Neural crest cell (in vitro differentiated cells): ENCODE results near the gene AKAP11. TPM values are rescaled to one million over a fixed set of nuclear protein-coding genes. Genes with fewer than 3 reads are reported as not detected.

ENCODE experiments used
- DNase-seq: peaks from one replicate; pipeline ENCODE4 v3.0.0; 2021; ENCODE audit warnings: low read depth, mixed read lengths, low spot score
- H3K27ac Mint-ChIP-seq: one replicate; pipeline ENCODE4 v1.8.0; 2021; ENCODE audit warnings: mild to moderate bottlenecking, mixed read lengths; ENCODE audit not compliant: unreplicated experiment
- H3K27me3 Mint-ChIP-seq: 2 replicates; pipeline ENCODE4 v1.8.0; 2021; ENCODE audit warnings: low read depth, mild to moderate bottlenecking, mixed read lengths
- H3K36me3 Mint-ChIP-seq: 2 replicates; pipeline ENCODE4 v1.8.0; 2021; ENCODE audit warnings: low read depth, mild to moderate bottlenecking, mixed read lengths
- H3K4me1 Mint-ChIP-seq: 2 replicates; pipeline ENCODE4 v1.8.0; 2021; ENCODE audit warnings: mixed read lengths
- H3K4me3 Mint-ChIP-seq: one replicate; pipeline ENCODE4 v1.8.0; 2021; ENCODE audit warnings: mild to moderate bottlenecking, mixed read lengths
- H3K9me3 Mint-ChIP-seq: 2 replicates; pipeline ENCODE4 v1.8.0; 2021; ENCODE audit warnings: mixed read lengths
- total RNA-seq: library from RNA; stranded (reverse); gene quantifications from 2 replicates; pipeline ENCODE4 v1.2.1, GENCODE V29; 2021
- TF ChIP-seq, protein P1 (sequence below): fragments of 200-600 bp; sonication (generic); conservative IDR thresholded peaks from 2 replicates; pipeline ENCODE4 v1.5.0; 2021; ENCODE audit warnings: antibody characterized with exemption, mild to moderate bottlenecking

AKAP11 gene
- total RNA-seq, 1 donor from 2014 or later, result 27.4 TPM

DNA sequence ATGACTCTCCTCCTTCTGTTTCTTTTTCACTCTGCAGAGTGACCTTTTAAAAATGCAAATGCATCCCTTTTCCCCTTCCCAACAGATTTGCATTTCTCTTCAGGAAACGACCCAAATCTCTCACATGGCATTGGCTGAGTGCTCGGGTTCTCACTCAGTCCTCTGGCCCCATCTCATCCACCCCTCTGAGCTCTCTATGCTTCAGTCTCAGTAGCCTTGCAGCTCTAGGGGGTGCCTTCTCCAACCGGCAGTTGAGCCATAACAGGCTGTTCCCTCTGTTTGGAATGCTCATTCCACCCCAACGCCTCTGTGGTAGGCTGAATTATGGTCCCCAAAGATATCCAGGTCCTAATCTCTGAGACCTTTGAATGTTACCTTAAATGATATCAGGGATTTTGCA lies 78.2 kb downstream of the AKAP11 start:
- no peak overlapping the region for H3K27ac Mint-ChIP-seq
- H3K27me3 Mint-ChIP-seq, result no peaks in the 10 kb centered on the region
- H3K36me3 Mint-ChIP-seq, result no peaks in the 10 kb centered on the region
- H3K4me3 Mint-ChIP-seq, result no peak overlapping the region
- H3K4me1 Mint-ChIP-seq, result no peaks in the 10 kb centered on the region
- H3K9me3 Mint-ChIP-seq, result peaks cover 2% of the 10 kb centered on the region
- TF ChIP-seq, protein P1, sequence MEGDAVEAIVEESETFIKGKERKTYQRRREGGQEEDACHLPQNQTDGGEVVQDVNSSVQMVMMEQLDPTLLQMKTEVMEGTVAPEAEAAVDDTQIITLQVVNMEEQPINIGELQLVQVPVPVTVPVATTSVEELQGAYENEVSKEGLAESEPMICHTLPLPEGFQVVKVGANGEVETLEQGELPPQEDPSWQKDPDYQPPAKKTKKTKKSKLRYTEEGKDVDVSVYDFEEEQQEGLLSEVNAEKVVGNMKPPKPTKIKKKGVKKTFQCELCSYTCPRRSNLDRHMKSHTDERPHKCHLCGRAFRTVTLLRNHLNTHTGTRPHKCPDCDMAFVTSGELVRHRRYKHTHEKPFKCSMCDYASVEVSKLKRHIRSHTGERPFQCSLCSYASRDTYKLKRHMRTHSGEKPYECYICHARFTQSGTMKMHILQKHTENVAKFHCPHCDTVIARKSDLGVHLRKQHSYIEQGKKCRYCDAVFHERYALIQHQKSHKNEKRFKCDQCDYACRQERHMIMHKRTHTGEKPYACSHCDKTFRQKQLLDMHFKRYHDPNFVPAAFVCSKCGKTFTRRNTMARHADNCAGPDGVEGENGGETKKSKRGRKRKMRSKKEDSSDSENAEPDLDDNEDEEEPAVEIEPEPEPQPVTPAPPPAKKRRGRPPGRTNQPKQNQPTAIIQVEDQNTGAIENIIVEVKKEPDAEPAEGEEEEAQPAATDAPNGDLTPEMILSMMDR, result no peak
- no peak for DNase-seq

DNA sequence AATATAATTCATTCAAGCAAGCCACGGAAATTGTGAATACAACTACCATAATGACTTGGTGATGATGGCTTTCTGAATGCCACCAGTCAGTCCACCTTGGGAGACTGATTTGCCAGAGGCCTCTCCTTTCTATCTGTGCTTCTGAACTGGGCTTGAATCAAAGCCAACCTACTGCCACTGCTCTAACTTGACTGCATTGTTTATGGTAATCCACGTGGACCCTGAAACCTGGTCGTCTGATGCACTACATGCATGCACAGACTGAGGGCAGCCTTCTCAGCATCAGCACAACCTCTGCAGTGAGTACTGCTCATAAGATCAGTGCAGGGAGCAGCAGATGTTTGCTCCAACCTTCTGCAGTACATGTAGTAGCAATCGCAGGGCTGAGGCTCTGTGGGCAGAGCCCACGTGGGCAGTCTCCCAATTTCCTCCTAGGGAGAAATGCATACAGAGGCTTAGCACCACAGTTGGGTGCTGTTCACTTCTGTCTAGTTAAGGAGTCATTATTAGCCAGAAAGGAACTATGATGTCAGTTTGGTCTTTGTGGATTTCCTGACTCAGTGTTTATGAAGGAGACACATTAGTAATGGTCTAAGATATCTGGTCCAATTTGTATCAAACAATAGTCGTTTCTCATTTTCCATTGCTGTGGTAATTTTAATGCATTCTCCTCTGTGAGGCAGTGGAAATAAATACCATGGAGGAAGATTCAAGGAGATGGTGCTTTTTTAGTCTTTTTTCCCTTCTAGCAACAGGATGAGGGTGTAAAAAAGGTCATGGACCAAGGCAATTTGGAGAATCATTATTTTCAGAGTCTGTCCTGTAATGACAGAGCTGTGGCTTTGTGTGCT lies 82.5 kb downstream of the AKAP11 start:
- no peaks in the 10 kb centered on the region for H3K36me3 Mint-ChIP-seq
- no peaks in the 10 kb centered on the region for H3K4me1 Mint-ChIP-seq
- no peak overlapping the region for H3K27ac Mint-ChIP-seq
- no peak for DNase-seq
- H3K9me3 Mint-ChIP-seq, result peaks cover 2% of the 10 kb centered on the region
- H3K27me3 Mint-ChIP-seq, result no peaks in the 10 kb centered on the region
- TF ChIP-seq, protein P1, result no peak
- H3K4me3 Mint-ChIP-seq, result no peak overlapping the region

DNA sequence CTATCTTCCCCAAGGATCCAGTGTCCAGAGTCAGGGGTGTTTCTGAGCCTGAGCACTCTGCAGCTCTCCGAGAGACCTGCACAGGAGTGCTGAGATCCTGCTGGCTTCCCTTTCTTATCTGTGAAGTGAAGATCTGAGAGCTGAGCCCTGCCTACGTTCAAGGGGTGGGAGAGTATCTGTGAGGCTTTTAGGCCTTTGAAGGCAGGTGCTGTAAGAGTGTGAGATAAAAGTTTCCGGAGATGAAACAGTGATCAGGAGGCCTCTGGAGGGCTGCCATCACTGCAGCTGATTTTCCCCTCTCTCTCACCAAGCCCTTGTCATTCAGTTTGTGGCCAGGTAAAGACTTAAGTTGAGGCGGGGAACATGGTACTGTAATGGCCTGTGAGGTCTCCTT lies 83.1 kb downstream of the AKAP11 start:
- TF ChIP-seq, protein P1, result no peak
- Mint-ChIP-seq H3K4me3 (no peak overlapping the region), H3K36me3 (no peaks in the 10 kb centered on the region), H3K4me1 (no peaks in the 10 kb centered on the region), H3K9me3 (no peaks in the 10 kb centered on the region), H3K27me3 (no peaks in the 10 kb centered on the region), H3K27ac (no peak overlapping the region)
- DNase-seq, result no peak

DNA sequence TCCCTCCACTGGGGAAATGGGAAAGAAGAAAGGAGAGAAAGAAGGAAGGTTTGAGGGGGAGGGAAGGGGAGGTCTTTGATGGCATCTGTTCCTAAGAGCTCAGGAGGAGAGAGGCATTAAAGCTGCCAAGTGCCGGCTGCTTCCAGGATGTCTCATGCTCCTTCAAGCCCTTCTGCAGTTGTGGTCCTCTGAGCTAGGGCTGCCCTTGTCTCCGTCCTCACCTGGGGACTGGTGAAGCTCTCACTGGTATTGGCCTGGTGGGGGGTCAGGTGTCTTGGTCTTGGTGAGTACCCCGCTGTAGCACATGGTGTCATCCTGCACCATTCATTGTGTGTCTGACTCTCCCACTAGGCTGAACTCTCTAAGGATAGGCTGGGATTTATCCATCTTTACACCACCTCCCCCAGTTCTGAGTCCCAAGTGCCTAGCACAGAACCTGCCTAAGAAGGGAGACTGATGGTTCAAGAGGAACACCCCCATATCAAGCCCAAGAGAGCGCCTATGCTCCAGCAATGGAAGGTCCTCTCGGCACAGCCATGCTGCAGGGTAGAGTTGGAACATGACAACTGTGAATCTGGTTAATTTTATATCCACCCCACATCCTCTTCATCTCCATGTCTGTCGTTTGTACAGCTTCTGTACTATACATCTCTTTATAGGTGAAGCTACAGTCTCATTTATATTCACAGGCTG lies 83.7 kb downstream of the AKAP11 start:
- no peak overlapping the region for H3K4me3 Mint-ChIP-seq
- DNase-seq, result no peak
- TF ChIP-seq, protein P1, result no peak
- H3K4me1 Mint-ChIP-seq, result no peaks in the 10 kb centered on the region
- no peaks in the 10 kb centered on the region for H3K27me3 Mint-ChIP-seq
- H3K9me3 Mint-ChIP-seq, result no peaks in the 10 kb centered on the region
- no peak overlapping the region for H3K27ac Mint-ChIP-seq
- H3K36me3 Mint-ChIP-seq, result no peaks in the 10 kb centered on the region

DNA sequence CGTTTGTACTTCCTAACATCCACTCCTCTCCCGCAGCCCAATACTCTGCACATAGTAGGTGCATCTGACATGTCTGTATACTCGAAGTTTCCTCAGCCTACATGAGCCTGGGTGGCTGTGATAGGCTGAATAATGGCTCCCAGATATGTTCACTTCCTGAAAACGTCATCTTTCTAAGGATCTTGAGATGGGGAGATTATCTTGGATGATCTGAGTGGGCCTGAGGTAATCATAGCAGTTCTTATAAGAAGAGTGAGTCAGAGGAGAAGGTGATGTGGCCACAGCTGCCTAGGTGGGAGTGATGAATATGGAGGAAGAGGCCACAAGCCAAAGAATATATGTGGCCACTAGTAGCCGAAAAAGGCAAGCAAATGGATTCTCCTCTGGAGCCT lies 84.2 kb downstream of the AKAP11 start:
- no peak overlapping the region for H3K27ac Mint-ChIP-seq
- DNase-seq, result no peak
- no peak overlapping the region for H3K4me3 Mint-ChIP-seq
- no peaks in the 10 kb centered on the region for H3K9me3 Mint-ChIP-seq
- H3K27me3 Mint-ChIP-seq, result no peaks in the 10 kb centered on the region
- H3K36me3 Mint-ChIP-seq, result no peaks in the 10 kb centered on the region
- TF ChIP-seq, protein P1, result no peak
- no peaks in the 10 kb centered on the region for H3K4me1 Mint-ChIP-seq
